ENCODE results near the gene RFX7. TPM values are rescaled to one million over a fixed set of nuclear protein-coding genes. Genes with fewer than 3 reads are reported as not detected.

Gene RFX7
- total and polyA plus RNA-seq, 8 donors: 0.58 to 41.4 (median 1.7) TPM

GRCh38 chr15:56042498-56042897 is 201.2 kb downstream of the RFX7 start:
- no peak for DNase-seq
- Histone ChIP-seq H3K4me3 (no peak overlapping the region), H3K9me3 (peaks cover 0 to 5% (median 0%) of the 10 kb centered on the region in 4 donors), H3K27me3 (no peaks in the 10 kb centered on the region), H3K27ac (no peak overlapping the region), H3K4me1 (peaks cover 0 to 9% (median 5%) of the 10 kb centered on the region in 4 donors), H3K36me3 (no peaks in the 10 kb centered on the region)
- TF ChIP-seq POLR2A (IDR thresholded peaks at IDR 0.05) (no peak), EP300 (IDR thresholded peaks at IDR 0.05) (no peak), POLR2AphosphoS5 (IDR thresholded peaks at IDR 0.05) (no peak)
- TF ChIP-seq, protein P1, sequence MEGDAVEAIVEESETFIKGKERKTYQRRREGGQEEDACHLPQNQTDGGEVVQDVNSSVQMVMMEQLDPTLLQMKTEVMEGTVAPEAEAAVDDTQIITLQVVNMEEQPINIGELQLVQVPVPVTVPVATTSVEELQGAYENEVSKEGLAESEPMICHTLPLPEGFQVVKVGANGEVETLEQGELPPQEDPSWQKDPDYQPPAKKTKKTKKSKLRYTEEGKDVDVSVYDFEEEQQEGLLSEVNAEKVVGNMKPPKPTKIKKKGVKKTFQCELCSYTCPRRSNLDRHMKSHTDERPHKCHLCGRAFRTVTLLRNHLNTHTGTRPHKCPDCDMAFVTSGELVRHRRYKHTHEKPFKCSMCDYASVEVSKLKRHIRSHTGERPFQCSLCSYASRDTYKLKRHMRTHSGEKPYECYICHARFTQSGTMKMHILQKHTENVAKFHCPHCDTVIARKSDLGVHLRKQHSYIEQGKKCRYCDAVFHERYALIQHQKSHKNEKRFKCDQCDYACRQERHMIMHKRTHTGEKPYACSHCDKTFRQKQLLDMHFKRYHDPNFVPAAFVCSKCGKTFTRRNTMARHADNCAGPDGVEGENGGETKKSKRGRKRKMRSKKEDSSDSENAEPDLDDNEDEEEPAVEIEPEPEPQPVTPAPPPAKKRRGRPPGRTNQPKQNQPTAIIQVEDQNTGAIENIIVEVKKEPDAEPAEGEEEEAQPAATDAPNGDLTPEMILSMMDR (IDR thresholded peaks at IDR 0.05): no peak
- 59 to 79% (median 65%) methylated on average over 4 of the region's 4 CpGs for WGBS, 5 donors
- intact Hi-C loops (cut with DNase I; ENCODE audit: low total_unique reads): no loop called here

DNA sequence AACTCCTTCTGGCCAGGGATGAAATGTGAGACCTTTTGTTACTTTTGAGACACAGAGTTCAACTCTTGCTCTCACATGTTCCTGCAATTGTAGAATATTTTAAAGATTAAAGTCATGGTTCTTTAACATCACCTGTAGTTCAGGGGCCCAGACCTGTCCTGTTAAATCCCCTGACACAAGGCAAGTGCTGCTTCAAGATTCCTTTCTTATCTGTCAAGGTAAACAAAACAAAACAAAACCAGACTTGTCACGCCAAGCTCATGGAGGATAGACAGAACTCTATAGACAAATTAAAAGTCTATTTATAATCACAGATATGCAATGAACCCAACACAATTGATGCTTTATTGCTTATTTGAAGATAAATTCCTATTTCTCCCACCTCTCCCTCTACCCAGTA is 201.6 kb downstream of the RFX7 start:
- H3K27ac ChIP-seq: no peak overlapping the region
- no peaks in the 10 kb centered on the region for H3K36me3 ChIP-seq
- DNase-seq: no peak
- WGBS, 5 donors: 51 to 81% (median 67%) methylated on average over 1 of the region's 1 CpG
- intact Hi-C loops (cut with DNase I; ENCODE audit: low total_unique reads): no loop called here
- H3K9me3 ChIP-seq: peaks cover 0 to 5% (median 0%) of the 10 kb centered on the region in 4 donors
- H3K27me3 ChIP-seq: no peaks in the 10 kb centered on the region
- no peak for TF ChIP-seq EP300 (IDR thresholded peaks at IDR 0.05)
- TF ChIP-seq, protein P1 (IDR thresholded peaks at IDR 0.05): no peak
- no peak for TF ChIP-seq POLR2A (IDR thresholded peaks at IDR 0.05)
- no peak for TF ChIP-seq POLR2AphosphoS5 (IDR thresholded peaks at IDR 0.05)
- peaks cover 0 to 9% (median 5%) of the 10 kb centered on the region in 4 donors for H3K4me1 ChIP-seq
- no peak overlapping the region for H3K4me3 ChIP-seq

GRCh38 chr15:56040081-56041035 is 203.3 kb downstream of the RFX7 start:
- Histone ChIP-seq H3K4me1 (peaks cover 0 to 9% (median 5%) of the 10 kb centered on the region in 4 donors), H3K27me3 (no peaks in the 10 kb centered on the region), H3K36me3 (no peaks in the 10 kb centered on the region), H3K27ac (peak overlapping the region in 3 of 5 donors; percentile 32 to 59 (median 40)), H3K9me3 (peaks cover 0 to 5% (median 0%) of the 10 kb centered on the region in 4 donors), H3K4me3 (no peak overlapping the region)
- 37 to 49% (median 45%) methylated on average over 8 of the region's 8 CpGs for WGBS, 5 donors
- intact Hi-C loops (cut with DNase I; ENCODE audit: low total_unique reads): no loop called here
- DNase-seq: peak; percentile 66 to 91
- peak; percentile 23 to 88 (median 42) for TF ChIP-seq POLR2AphosphoS5 (IDR thresholded peaks at IDR 0.05)
- TF ChIP-seq, protein P1 (IDR thresholded peaks at IDR 0.05): no peak

DNA sequence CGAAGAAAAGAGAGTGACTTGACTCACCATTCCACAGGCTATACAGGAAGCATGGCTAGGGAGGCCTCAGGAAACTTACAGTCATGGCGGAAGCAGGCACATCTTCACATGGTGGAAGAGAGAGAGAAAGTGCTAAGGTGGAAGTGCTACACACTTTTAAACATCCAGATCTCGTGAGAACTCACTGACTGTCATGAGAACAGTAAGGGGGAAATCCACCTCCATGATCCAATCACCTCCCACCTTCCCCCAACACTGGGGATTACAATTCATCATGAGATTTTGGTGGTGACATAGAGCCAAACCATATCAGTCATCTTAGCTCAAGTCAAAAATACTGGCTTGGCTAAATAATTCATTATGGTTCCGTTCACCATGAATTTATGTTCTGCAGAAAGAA is 205.0 kb downstream of the RFX7 start:
- WGBS, 5 donors: 81 to 89% (median 83%) methylated on average over 4 of the region's 4 CpGs
- Histone ChIP-seq H3K27ac (no peak overlapping the region), H3K36me3 (no peaks in the 10 kb centered on the region), H3K9me3 (peaks cover 0 to 4% (median 0%) of the 10 kb centered on the region in 4 donors), H3K4me1 (peaks cover 0 to 9% (median 5%) of the 10 kb centered on the region in 4 donors), H3K27me3 (no peaks in the 10 kb centered on the region), H3K4me3 (no peak overlapping the region)
- no peak for DNase-seq
- intact Hi-C loops (cut with DNase I; ENCODE audit: low total_unique reads): no loop called here
- TF ChIP-seq POLR2AphosphoS5 (IDR thresholded peaks at IDR 0.05) (no peak), POLR2A (IDR thresholded peaks at IDR 0.05) (no peak), EP300 (IDR thresholded peaks at IDR 0.05) (no peak)
- TF ChIP-seq, protein P1 (IDR thresholded peaks at IDR 0.05): no peak
